ENCODE data around the gene CXCL1. TPM values are rescaled to one million over a fixed set of nuclear protein-coding genes. Genes with fewer than 3 reads are reported as not detected.

CXCL1 gene
- total and polyA plus RNA-seq, 2 donors (not counting 1 experiment from before 2014, with no cell fraction given), result 0.24 TPM; not detected in 1

DNA sequence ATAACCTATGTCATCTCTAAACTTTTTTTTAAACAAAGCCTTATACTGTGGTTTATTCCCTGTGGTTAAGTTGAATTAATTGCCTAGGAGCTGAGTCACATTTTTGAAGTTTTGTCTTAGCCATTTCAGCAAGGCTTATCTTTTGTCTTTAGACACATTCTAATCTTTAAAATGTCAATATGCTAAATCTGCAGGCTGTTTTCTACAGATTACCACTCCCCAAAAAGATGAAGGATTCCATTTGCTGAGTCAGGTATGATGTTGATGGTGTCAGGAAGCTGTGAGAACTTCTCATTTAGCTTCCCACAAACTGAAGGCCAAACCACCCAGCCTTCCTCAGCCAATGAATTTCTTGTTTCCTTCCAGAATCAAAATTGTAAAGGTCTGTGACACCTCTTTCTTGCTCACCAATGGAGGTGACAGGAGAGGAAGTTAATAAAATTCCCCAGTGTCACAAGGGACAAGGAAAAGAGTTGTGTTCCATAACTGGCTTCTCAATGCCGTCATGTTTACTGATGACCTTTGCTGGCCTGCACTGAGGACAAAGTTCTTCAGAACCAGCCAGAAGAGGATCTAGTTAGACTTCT is 36.4 kb upstream of the CXCL1 start:
- Histone ChIP-seq H3K4me1 (ENCODE audit: control insufficient read depth in 2 of 2, insufficient read depth in 2 of 2, low read length in 2 of 2) (no peaks in the 10 kb centered on the region), H3K27me3 (replicated peaks in 1 of 4; ENCODE audit: control extremely low read depth in 1 of 4, control insufficient read depth in 3 of 4, insufficient read depth in 4 of 4, low read length in 3 of 4) (peaks cover 0 to 6% (median 4%) of the 10 kb centered on the region in 4 experiments), H3K79me2 (ENCODE audit: control insufficient read depth, insufficient read depth, low read length) (no peaks in the 10 kb centered on the region), H3K9me3 (ENCODE audit: control extremely low read depth in 1 of 3, control insufficient read depth in 2 of 3, insufficient read depth in 1 of 3, low read length in 2 of 3) (peaks cover 0 to 8% (median 0%) of the 10 kb centered on the region in 3 donors), H3K36me3 (replicated peaks in 1 of 2; ENCODE audit: control extremely low read depth in 1 of 2, control insufficient read depth in 1 of 2, extremely low read depth in 1 of 2, insufficient read depth in 2 of 2, low read length in 1 of 2) (no peaks in the 10 kb centered on the region), H4K20me1 (ENCODE audit: control insufficient read depth, insufficient read depth, low read length, poor library complexity, severe bottlenecking) (no peaks in the 10 kb centered on the region), H2AFZ (ENCODE audit: insufficient read depth, low read depth, low read length, poor library complexity, severe bottlenecking) (no peak overlapping the region), H3K4me2 (replicated peaks; ENCODE audit: low read depth, low read length, poor library complexity, severe bottlenecking) (no peak overlapping the region), H3K9ac (ENCODE audit: low read length) (no peak overlapping the region), H3K27ac (ENCODE audit: low read length in 2 of 2) (no peak overlapping the region), H3K4me3 (ENCODE audit: control extremely low read depth in 1 of 5, extremely low read depth in 1 of 5, insufficient read depth in 1 of 5, low read depth in 2 of 5, low read length in 4 of 5) (no peak overlapping the region)
- Mint-ChIP-seq H3K27me3 (peaks cover 12% of the 10 kb centered on the region), H3K27ac (no peak overlapping the region), H3K9me3 (ENCODE audit: insufficient read depth) (peaks cover 1% of the 10 kb centered on the region), H3K4me1 (no peaks in the 10 kb centered on the region), H3K4me3 (no peak overlapping the region)
- no peak for TF ChIP-seq EZH2 (IDR thresholded peaks at IDR 0.05; ENCODE audit: borderline replicate concordance, insufficient read depth, low read depth, low read length, poor library complexity, severe bottlenecking)
- TF ChIP-seq, protein P1, sequence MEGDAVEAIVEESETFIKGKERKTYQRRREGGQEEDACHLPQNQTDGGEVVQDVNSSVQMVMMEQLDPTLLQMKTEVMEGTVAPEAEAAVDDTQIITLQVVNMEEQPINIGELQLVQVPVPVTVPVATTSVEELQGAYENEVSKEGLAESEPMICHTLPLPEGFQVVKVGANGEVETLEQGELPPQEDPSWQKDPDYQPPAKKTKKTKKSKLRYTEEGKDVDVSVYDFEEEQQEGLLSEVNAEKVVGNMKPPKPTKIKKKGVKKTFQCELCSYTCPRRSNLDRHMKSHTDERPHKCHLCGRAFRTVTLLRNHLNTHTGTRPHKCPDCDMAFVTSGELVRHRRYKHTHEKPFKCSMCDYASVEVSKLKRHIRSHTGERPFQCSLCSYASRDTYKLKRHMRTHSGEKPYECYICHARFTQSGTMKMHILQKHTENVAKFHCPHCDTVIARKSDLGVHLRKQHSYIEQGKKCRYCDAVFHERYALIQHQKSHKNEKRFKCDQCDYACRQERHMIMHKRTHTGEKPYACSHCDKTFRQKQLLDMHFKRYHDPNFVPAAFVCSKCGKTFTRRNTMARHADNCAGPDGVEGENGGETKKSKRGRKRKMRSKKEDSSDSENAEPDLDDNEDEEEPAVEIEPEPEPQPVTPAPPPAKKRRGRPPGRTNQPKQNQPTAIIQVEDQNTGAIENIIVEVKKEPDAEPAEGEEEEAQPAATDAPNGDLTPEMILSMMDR (IDR thresholded peaks at IDR 0.05), result no peak
- ATAC-seq (ENCODE audit: low read depth) (no peak), DNase-seq (no peak)
- intact Hi-C loops (cut with micrococcal nuclease), result no loop called here
- CTCF ChIA-PET, result no interaction called here
- WGBS (ENCODE audit: insufficient coverage), result 86% methylated on average over 1 of the region's 1 CpG
- POLR2A ChIA-PET, result no interaction called here

DNA sequence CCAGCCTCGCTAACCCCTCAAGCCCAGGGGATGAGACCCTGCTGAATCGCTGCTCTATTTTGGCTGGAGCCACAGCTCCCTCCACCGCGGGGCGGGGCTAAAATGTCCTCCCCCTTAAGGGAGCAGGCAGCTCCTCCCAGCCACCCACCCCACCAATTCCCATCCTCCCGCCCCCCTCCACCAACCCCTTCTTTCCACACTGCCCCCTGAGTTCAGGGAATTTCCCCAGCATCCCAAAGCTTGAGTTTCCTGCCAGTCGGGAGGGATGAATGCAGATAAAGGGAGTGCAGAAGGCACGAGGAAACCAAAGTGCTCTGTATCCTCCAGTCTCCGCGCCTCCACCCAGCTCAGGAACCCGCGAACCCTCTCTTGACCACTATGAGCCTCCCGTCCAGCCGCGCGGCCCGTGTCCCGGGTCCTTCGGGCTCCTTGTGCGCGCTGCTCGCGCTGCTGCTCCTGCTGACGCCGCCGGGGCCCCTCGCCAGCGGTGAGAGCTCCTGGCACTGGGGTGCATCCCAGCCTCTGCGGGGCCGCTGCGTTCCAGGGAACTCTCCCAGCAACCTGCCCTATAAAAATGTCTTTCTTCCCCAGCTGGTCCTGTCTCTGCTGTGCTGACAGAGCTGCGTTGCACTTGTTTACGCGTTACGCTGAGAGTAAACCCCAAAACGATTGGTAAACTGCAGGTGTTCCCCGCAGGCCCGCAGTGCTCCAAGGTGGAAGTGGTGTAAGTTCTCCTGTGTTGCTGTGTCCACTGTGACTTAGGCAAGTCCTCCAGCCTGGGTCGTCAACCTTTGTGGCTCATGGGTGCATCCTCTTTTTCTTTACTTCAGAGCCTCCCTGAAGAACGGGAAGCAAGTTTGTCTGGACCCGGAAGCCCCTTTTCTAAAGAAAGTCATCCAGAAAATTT is 32.6 kb upstream of the CXCL1 start, which contains the start of gene CXCL6:
Gene CXCL6 (plus strand): TSS at position 306 of the 907 bp plus-strand sequence. CDS start 73 bp downstream, at position 379.
- Mint-ChIP-seq H3K27ac (no peak within 1 kb of the TSS), H3K4me3 (no peak within 1 kb of the TSS), H3K4me1 (no peaks in the 10 kb centered on the region), H3K27me3 (peaks cover 23% of the 10 kb centered on the region), H3K9me3 (ENCODE audit: insufficient read depth) (no peaks in the 10 kb centered on the region)
- Histone ChIP-seq H4K20me1 (ENCODE audit: control insufficient read depth, insufficient read depth, low read length, poor library complexity, severe bottlenecking) (no peaks in the 10 kb centered on the region), H3K4me3 (ENCODE audit: control extremely low read depth in 1 of 5, extremely low read depth in 1 of 5, insufficient read depth in 1 of 5, low read depth in 2 of 5, low read length in 4 of 5) (peak within 1 kb of the TSS in 1 of 5 experiments; percentile 38), H3K79me2 (ENCODE audit: control insufficient read depth, insufficient read depth, low read length) (no peaks in the 10 kb centered on the region), H2AFZ (ENCODE audit: insufficient read depth, low read depth, low read length, poor library complexity, severe bottlenecking) (peak within 1 kb of the TSS; percentile 19), H3K9ac (ENCODE audit: low read length) (no peak within 1 kb of the TSS), H3K4me2 (replicated peaks; ENCODE audit: low read depth, low read length, poor library complexity, severe bottlenecking) (no peak within 1 kb of the TSS), H3K27ac (ENCODE audit: low read length in 2 of 2) (no peak within 1 kb of the TSS), H3K27me3 (replicated peaks in 1 of 4; ENCODE audit: control extremely low read depth in 1 of 4, control insufficient read depth in 3 of 4, insufficient read depth in 4 of 4, low read length in 3 of 4) (peaks cover 0 to 6% (median 4%) of the 10 kb centered on the region in 4 experiments), H3K36me3 (replicated peaks in 1 of 2; ENCODE audit: control extremely low read depth in 1 of 2, control insufficient read depth in 1 of 2, extremely low read depth in 1 of 2, insufficient read depth in 2 of 2, low read length in 1 of 2) (no peaks in the 10 kb centered on the region), H3K4me1 (ENCODE audit: control insufficient read depth in 2 of 2, insufficient read depth in 2 of 2, low read length in 2 of 2) (no peaks in the 10 kb centered on the region), H3K9me3 (ENCODE audit: control extremely low read depth in 1 of 3, control insufficient read depth in 2 of 3, insufficient read depth in 1 of 3, low read length in 2 of 3) (peaks cover 0 to 8% (median 0%) of the 10 kb centered on the region in 3 donors)
- ChIA-PET CTCF (no interaction called here), POLR2A (no interaction called here)
- ATAC-seq (ENCODE audit: low read depth) (no peak), DNase-seq (no peak)
- TF ChIP-seq EZH2 (IDR thresholded peaks at IDR 0.05; ENCODE audit: borderline replicate concordance, insufficient read depth, low read depth, low read length, poor library complexity, severe bottlenecking), result no peak
- TF ChIP-seq, protein P1 (IDR thresholded peaks at IDR 0.05), result no peak
- WGBS (ENCODE audit: insufficient coverage), result 11% methylated on average over 36 of the region's 41 CpGs
- intact Hi-C loops (cut with micrococcal nuclease), result no loop called here
